ENCODE results near the gene PEX14. TPM values are rescaled to one million over a fixed set of nuclear protein-coding genes. Genes with fewer than 3 reads are reported as not detected.
A peak's percentile ranks its signal among the peaks of the same experiment; 100 is the strongest.

PEX14 gene
- total RNA-seq, 2 donors from 2014 or later = 19.5 to 29.3 TPM

DNA sequence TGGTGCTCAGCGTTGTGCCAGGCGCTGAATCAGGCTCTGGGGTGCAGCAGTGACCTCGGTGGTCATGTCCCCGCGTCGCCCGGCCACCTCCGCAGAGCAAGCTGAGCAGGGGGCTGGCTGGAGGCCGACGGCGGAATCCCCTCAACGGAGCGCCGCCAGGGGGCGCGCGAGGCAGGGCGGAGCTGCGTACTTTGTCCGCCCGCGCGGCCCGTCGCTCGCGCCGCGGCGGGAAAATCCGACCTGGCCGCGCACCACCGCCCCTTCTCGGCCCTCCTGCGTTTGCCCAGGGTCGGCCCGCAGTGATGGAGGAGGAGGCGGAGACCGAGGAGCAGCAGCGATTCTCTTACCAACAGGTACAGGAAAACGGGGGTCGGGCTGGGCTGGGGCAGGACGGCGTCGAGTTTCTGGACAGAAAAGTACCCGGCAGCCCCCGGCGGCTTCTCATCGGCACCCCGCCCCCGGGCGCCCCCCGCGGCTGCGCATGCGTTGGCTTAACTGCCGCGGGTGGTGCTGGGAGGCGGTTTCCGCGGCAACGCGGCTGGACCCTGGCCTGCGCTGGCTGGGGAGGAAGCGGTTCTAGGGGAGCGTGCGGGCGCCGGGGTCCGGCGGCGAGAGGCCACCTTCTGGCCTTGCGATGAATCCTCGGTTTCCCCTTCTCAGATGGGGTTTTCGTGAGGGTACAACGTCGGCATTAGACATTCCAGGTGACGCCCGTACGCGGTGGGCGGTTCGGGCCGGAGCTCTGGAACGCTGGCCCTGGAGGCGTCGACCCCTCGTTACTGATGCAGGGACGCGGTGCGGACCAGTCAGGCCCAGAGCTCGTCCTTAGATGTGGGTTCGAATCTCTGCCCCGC, 44.3 kb upstream of the PEX14 start, which contains the start of gene CENPS:
CENPS (plus strand) TSS at position 218 of the 854 bp plus-strand sequence; CDS start at position 303, 85 bp downstream.
- TF ChIP-seq, protein P1, sequence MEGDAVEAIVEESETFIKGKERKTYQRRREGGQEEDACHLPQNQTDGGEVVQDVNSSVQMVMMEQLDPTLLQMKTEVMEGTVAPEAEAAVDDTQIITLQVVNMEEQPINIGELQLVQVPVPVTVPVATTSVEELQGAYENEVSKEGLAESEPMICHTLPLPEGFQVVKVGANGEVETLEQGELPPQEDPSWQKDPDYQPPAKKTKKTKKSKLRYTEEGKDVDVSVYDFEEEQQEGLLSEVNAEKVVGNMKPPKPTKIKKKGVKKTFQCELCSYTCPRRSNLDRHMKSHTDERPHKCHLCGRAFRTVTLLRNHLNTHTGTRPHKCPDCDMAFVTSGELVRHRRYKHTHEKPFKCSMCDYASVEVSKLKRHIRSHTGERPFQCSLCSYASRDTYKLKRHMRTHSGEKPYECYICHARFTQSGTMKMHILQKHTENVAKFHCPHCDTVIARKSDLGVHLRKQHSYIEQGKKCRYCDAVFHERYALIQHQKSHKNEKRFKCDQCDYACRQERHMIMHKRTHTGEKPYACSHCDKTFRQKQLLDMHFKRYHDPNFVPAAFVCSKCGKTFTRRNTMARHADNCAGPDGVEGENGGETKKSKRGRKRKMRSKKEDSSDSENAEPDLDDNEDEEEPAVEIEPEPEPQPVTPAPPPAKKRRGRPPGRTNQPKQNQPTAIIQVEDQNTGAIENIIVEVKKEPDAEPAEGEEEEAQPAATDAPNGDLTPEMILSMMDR (IDR thresholded peaks at IDR 0.05) = peak; percentile 95
- Histone ChIP-seq H3K4me3 (peak within 1 kb of the TSS; percentile 72), H3K4me1 (peaks cover 4% of the 10 kb centered on the region), H3K9ac (ENCODE audit: low read depth in 2 of 2, low read length in 2 of 2) (peak within 1 kb of the TSS; percentile 85), H3K27ac (peak within 1 kb of the TSS; percentile 21), H3K9me3 (no peaks in the 10 kb centered on the region), H3K27me3 (no peaks in the 10 kb centered on the region), H3K36me3 (no peaks in the 10 kb centered on the region)
- intact Hi-C loops (cut with DNase I) = loop anchor here (2.0 to 5.0 kb wide), 2 partner anchors 47 to 64 kb away; no protein-coding TSS in a partner anchor
- DNase-seq = peak; percentile 92

DNA sequence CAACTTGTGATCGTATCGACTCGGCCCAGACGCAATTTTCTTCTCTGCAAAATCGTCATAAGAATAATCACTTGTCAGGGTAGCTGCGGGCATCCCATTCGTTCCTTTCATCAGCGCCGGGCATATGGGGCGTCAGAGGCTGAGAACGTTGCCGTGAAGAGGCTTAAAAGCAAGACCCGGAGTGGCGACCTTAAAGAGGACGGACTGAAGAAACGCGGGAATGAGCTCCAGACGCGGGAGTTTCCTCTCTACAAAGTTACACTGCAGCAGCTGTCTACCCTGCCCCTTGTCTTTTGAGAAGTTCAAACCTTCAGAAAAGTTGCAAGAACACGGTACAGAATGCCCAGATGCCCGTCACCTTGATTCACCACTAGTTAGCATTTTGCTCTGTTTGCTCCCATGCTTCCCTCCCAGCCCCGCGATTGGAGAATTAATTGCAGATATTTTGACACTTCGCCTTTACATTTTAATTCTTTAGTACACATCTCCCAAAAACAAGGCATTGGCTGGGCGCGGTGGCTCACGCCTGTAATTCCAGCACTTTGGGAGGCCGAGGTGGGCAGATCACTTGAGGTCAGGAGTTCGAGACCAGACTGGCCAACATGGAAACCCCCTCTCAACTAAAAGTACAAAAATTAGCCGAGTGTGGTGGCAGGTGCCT, 43.5 kb upstream of the PEX14 start:
- Histone ChIP-seq H3K9ac (ENCODE audit: low read depth in 2 of 2, low read length in 2 of 2) (peak overlapping the region; percentile 85), H3K9me3 (no peaks in the 10 kb centered on the region), H3K36me3 (no peaks in the 10 kb centered on the region), H3K4me1 (peaks cover 4% of the 10 kb centered on the region), H3K27me3 (no peaks in the 10 kb centered on the region), H3K27ac (peak overlapping the region; percentile 21), H3K4me3 (peak overlapping the region; percentile 72)
- peak; percentile 37 for DNase-seq
- TF ChIP-seq, protein P1 (IDR thresholded peaks at IDR 0.05) = no peak
- intact Hi-C loops (cut with DNase I) = loop anchor here (2.0 to 5.0 kb wide), 2 partner anchors 46 to 64 kb away; no protein-coding TSS in a partner anchor

DNA sequence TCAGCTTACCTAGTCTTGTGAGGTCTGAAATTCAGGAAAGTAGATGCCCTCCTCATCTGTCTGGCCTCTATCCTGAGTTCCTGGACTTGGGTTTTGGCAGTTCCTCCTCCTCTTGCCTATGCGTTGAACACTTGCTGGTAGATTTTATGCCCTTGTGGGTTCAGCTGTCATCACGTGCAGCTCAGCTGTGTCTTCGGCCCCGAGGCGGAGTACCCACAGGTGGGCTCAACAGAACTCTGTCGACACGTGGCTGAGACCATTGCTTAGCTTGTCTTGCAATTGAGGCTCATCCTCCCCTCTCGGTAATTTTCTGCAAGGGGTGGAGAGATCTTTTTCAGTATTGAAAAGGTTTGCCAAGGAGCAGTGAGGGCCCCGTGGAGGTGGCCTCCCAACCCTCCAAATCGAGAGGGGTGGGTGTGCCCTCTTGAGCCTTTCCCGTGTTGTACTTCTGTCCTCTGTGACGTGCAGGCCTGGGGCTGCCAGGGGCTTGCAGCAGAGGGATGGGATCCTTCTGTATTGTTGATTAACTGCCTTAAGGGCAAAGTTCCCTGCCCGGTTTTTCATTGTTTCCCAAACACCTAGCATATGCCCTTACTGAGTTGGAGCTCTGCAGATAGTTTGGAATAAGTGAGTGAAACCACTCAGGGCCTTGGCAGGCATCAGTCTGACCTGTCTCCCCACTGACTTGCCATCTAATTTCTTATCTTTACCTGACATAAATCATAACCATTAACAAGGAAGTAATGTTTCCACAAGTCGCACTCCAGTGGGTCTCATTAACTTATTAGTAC, 41.6 kb upstream of the PEX14 start:
- no peaks in the 10 kb centered on the region for H3K27me3 ChIP-seq
- H3K4me1 ChIP-seq = peaks cover 4% of the 10 kb centered on the region
- H3K4me3 ChIP-seq = no peak overlapping the region
- H3K9ac ChIP-seq (ENCODE audit: low read depth in 2 of 2, low read length in 2 of 2) = no peak overlapping the region
- no peak for DNase-seq
- H3K9me3 ChIP-seq = no peaks in the 10 kb centered on the region
- no peaks in the 10 kb centered on the region for H3K36me3 ChIP-seq
- TF ChIP-seq, protein P1 (IDR thresholded peaks at IDR 0.05) = no peak
- intact Hi-C loops (cut with DNase I) = loop anchor here (5.0 kb wide), 1 partner anchor 44 kb away; no protein-coding TSS in a partner anchor
- no peak overlapping the region for H3K27ac ChIP-seq

DNA sequence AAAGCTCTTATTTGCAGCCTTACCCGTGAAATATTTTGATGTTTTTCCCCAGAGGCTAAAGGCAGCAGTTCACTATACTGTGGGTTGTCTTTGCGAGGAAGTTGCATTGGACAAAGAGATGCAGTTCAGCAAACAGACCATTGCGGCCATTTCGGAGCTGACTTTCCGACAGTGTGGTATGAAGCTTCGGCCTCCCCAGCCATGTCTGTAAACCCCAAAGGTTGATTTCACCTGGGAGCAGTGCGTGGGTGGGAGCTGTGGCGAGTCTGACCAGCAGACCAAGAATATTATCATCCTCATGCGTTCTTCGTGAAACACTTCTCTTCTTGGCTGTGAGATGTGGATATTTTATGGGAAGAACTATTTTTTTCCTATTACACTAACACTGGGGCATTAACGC, 41.0 kb upstream of the PEX14 start:
- no peak overlapping the region for H3K9ac ChIP-seq (ENCODE audit: low read depth in 2 of 2, low read length in 2 of 2)
- intact Hi-C loops (cut with DNase I) = loop anchor here (5.0 kb wide), 1 partner anchor 44 kb away; no protein-coding TSS in a partner anchor
- no peak overlapping the region for H3K4me3 ChIP-seq
- TF ChIP-seq, protein P1 (IDR thresholded peaks at IDR 0.05) = no peak
- no peaks in the 10 kb centered on the region for H3K27me3 ChIP-seq
- DNase-seq = no peak
- H3K9me3 ChIP-seq = no peaks in the 10 kb centered on the region
- no peak overlapping the region for H3K27ac ChIP-seq
- no peaks in the 10 kb centered on the region for H3K36me3 ChIP-seq
- H3K4me1 ChIP-seq = peaks cover 4% of the 10 kb centered on the region

DNA sequence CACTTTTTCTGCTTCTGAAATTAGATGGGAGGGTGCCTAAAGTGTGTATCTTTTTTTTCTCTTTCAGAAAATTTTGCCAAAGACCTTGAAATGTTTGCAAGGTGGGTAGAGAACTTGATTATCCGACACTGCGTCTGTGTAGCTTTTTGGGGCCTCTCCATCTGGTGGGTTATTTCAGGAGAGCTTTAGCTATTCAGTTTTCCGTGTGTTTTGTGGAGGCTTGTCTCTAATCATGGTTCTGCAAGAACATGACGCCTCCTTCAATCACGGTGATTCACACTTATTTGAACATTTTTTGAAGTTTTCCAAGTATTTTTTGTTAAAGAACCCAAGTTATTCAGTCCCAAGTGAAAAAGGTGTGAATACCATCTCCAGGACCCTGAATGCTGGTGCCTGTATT, 40.2 kb upstream of the PEX14 start:
- no peak for DNase-seq
- Histone ChIP-seq H3K9ac (ENCODE audit: low read depth in 2 of 2, low read length in 2 of 2) (no peak overlapping the region), H3K27me3 (no peaks in the 10 kb centered on the region), H3K9me3 (no peaks in the 10 kb centered on the region), H3K27ac (no peak overlapping the region), H3K4me3 (no peak overlapping the region), H3K36me3 (no peaks in the 10 kb centered on the region), H3K4me1 (peaks cover 4% of the 10 kb centered on the region)
- intact Hi-C loops (cut with DNase I) = loop anchor here (5.0 kb wide), 1 partner anchor 43 kb away; no protein-coding TSS in a partner anchor
- TF ChIP-seq, protein P1 (IDR thresholded peaks at IDR 0.05) = no peak

All from colonic mucosa (tissue), 4 donors.